GM19438 (cell line): ENCODE data around the gene POTEF.
"Not testable (repeated sequence)": the region's sequence is repeated elsewhere in the genome, so short reads cannot be mapped to it uniquely, and the experiment has no call there.

Source experiments
- ATAC-seq: cut with Tn5 transposase; IDR thresholded peaks from one replicate; pipeline ENCODE4 v1.9.1; 2021; ENCODE audit warnings: low read depth; ENCODE audit not compliant: unreplicated experiment

The POTEF gene

GRCh38 chr2:130135692-130136541, 6.9 kb upstream of the POTEF start:
- no peak for ATAC-seq

- ATAC-seq = not testable (repeated sequence)
Observed at GRCh38 chr2:130128464-130128863, 558 bp downstream of the POTEF start.

- not testable (repeated sequence) for ATAC-seq
Observed at GRCh38 chr2:130127726-130128125, 1.3 kb downstream of the POTEF start.

GRCh38 chr2:130120924-130121323, 8.1 kb downstream of the POTEF start:
- ATAC-seq = not testable (repeated sequence)

GRCh38 chr2:130102597-130103363, 26.2 kb downstream of the POTEF start:
- ATAC-seq = not testable (repeated sequence)

GRCh38 chr2:130062645-130063044, 66.4 kb downstream of the POTEF start:
- ATAC-seq = not testable (repeated sequence)

- ATAC-seq = not testable (repeated sequence)
Observed at GRCh38 chr2:130059982-130060381, 69.0 kb downstream of the POTEF start.

GRCh38 chr2:130056336-130056735, 72.7 kb downstream of the POTEF start:
- not testable (repeated sequence) for ATAC-seq

- not testable (repeated sequence) for ATAC-seq
Observed at GRCh38 chr2:130053217-130053911, 75.7 kb downstream of the POTEF start.

GRCh38 chr2:130052376-130052775, 76.6 kb downstream of the POTEF start:
- not testable (repeated sequence) for ATAC-seq

- not testable (repeated sequence) for ATAC-seq
Observed at GRCh38 chr2:130048422-130048821, 80.6 kb downstream of the POTEF start.

GRCh38 chr2:130038265-130038603, 90.8 kb downstream of the POTEF start:
- ATAC-seq = not testable (repeated sequence)

- ATAC-seq = not testable (repeated sequence)
Observed at GRCh38 chr2:130025931-130026330, 103.1 kb downstream of the POTEF start.
